ENCODE measurements around the gene NTF3.

DNA sequence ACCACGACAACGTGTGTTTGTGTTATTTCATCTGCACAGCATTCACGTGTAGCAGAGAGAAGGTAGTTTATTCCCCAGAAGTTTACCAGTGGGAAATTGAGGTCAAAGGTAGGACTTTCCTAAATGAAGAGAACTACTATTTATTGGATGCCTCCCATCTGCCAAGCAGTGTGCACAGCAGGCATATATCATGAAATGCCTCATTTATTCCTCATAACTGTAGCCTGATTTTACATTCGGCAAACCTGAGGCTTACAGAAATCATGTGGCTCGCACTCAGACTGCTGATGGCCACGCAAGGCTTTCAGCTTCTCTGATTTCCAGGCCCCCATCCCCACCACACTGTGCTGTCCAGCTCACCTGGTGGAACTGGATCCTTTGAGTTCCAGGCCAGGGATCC lies 33.5 kb downstream of the NTF3 start:
- TF ChIP-seq, protein P1, sequence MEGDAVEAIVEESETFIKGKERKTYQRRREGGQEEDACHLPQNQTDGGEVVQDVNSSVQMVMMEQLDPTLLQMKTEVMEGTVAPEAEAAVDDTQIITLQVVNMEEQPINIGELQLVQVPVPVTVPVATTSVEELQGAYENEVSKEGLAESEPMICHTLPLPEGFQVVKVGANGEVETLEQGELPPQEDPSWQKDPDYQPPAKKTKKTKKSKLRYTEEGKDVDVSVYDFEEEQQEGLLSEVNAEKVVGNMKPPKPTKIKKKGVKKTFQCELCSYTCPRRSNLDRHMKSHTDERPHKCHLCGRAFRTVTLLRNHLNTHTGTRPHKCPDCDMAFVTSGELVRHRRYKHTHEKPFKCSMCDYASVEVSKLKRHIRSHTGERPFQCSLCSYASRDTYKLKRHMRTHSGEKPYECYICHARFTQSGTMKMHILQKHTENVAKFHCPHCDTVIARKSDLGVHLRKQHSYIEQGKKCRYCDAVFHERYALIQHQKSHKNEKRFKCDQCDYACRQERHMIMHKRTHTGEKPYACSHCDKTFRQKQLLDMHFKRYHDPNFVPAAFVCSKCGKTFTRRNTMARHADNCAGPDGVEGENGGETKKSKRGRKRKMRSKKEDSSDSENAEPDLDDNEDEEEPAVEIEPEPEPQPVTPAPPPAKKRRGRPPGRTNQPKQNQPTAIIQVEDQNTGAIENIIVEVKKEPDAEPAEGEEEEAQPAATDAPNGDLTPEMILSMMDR (IDR thresholded peaks at IDR 0.05), result no peak
- no peak for TF ChIP-seq POLR2A (IDR thresholded peaks at IDR 0.05)

Data from lower leg skin (tissue), 3 donors.